Neural cell (in vitro differentiated cells): ENCODE measurements around the gene CTAGE1. TPM values are rescaled to one million over a fixed set of nuclear protein-coding genes. Genes with fewer than 3 reads are reported as not detected.

Experiments
- H2AFZ ChIP-seq: fragments of 200-600, 300-800 bp; sonication (generic), shearing (Covaris generic); 2 replicates; pipeline ENCODE4 v1.6.0; 2014; ENCODE audit warnings: low read depth, mild to moderate bottlenecking, antibody characterized with exemption, low read length, moderate library complexity
- H3F3A ChIP-seq: fragments of 200-600 bp; shearing (Covaris generic); 2 replicates; pipeline ENCODE4 v1.6.1; 2016; ENCODE audit warnings: mild to moderate bottlenecking, moderate library complexity, mixed read lengths, antibody characterized with exemption, low read length; ENCODE audit not compliant: insufficient read depth, poor library complexity, severe bottlenecking
- H3K27ac ChIP-seq: fragments of 200-600, 300-800 bp; sonication (generic), shearing (Covaris generic); 2 replicates; pipeline ENCODE4 v1.5.1; 2014; ENCODE audit warnings: mild to moderate bottlenecking, low read length, moderate library complexity
- H3K27me3 ChIP-seq: fragments of 300-800, 200-600 bp; sonication (generic), shearing (Covaris generic); 2 replicates; pipeline ENCODE4 v1.6.0; 2014; ENCODE audit warnings: mild to moderate bottlenecking, low read depth, low read length, moderate library complexity; ENCODE audit not compliant: insufficient read depth
- H3K36me3 ChIP-seq: fragments of 300-800, 200-600 bp; sonication (generic), shearing (Covaris generic); 2 replicates; pipeline ENCODE4 v1.5.1; 2014; ENCODE audit warnings: mild to moderate bottlenecking, antibody characterized with exemption, low read length, moderate library complexity; ENCODE audit not compliant: insufficient read depth
- H3K4me2 ChIP-seq: fragments of 300-800, 200-600 bp; sonication (generic), shearing (Covaris generic); 2 replicates; pipeline ENCODE4 v1.6.0; 2014; ENCODE audit warnings: mild to moderate bottlenecking, low read length
- H3K4me3 ChIP-seq: fragments of 300-800, 200-600 bp; sonication (generic), shearing (Covaris generic); 2 replicates; pipeline ENCODE4 v1.5.1; 2014; ENCODE audit warnings: mild to moderate bottlenecking, low read length, moderate library complexity
- H3K79me2 ChIP-seq: fragments of 200-600 bp; shearing (Covaris generic); replicated peaks from 2 replicates; pipeline ENCODE4 v1.6.0; 2014; ENCODE audit warnings: mild to moderate bottlenecking, low read length, moderate library complexity; ENCODE audit not compliant: insufficient read depth
- H3K9ac ChIP-seq: fragments of 300-800, 200-600 bp; sonication (generic), shearing (Covaris generic); 2 replicates; pipeline ENCODE4 v1.6.1; 2016; ENCODE audit warnings: mild to moderate bottlenecking, low read length, mixed read lengths
- H3K9me2 ChIP-seq: fragments of 200-600 bp; shearing (Covaris generic); 2 replicates; pipeline ENCODE4 v1.6.1; 2016; ENCODE audit warnings: mild to moderate bottlenecking, low read length, mixed read lengths; ENCODE audit not compliant: insufficient read depth
- H3K9me3 ChIP-seq: fragments of 200-600, 300-800 bp; sonication (generic), shearing (Covaris generic); 2 replicates; pipeline ENCODE4 v1.6.1; 2016; ENCODE audit warnings: mild to moderate bottlenecking, mixed run types, low read length, moderate library complexity, mixed read lengths
- H4K20me1 ChIP-seq: fragments of 200-600 bp; shearing (Covaris generic); 2 replicates; pipeline ENCODE4 v1.6.1; 2016; ENCODE audit warnings: mild to moderate bottlenecking, mixed run types; ENCODE audit not compliant: insufficient read depth
- EP300 ChIP-seq: fragments of 450-650 bp; conservative IDR thresholded peaks from 2 replicates; pipeline ENCODE4 v1.6.1; 2014; ENCODE audit warnings: antibody characterized with exemption, mild to moderate bottlenecking, moderate library complexity; ENCODE audit not compliant: poor library complexity, severe bottlenecking
- EZH2 ChIP-seq: fragments of 200-600, 300-800 bp; shearing (Covaris generic), sonication (generic); IDR thresholded peaks from 2 replicates; pipeline ENCODE4 v1.6.1; 2014; ENCODE audit warnings: antibody characterized with exemption, low read length, borderline replicate concordance, mild to moderate bottlenecking; ENCODE audit not compliant: insufficient read depth, poor library complexity, severe bottlenecking
- MXI1 ChIP-seq: fragments of 450-650 bp; conservative IDR thresholded peaks from 2 replicates; pipeline ENCODE4 v1.6.1; 2014; ENCODE audit warnings: antibody characterized with exemption, mild to moderate bottlenecking; ENCODE audit not compliant: poor library complexity, severe bottlenecking
- POLR2AphosphoS5 ChIP-seq: IDR thresholded peaks from 2 replicates; pipeline ENCODE4 v1.6.1; 2012
- RAD21 ChIP-seq: fragments of 450-650 bp; conservative IDR thresholded peaks from 2 replicates; pipeline ENCODE4 v1.6.1; 2014; ENCODE audit warnings: antibody characterized with exemption, mild to moderate bottlenecking, moderate library complexity
- SMC3 ChIP-seq: fragments of 450-650 bp; conservative IDR thresholded peaks from 2 replicates; pipeline ENCODE4 v1.6.1; 2014; ENCODE audit warnings: antibody characterized with exemption, mild to moderate bottlenecking, moderate library complexity; ENCODE audit not compliant: poor library complexity
- TAF1 ChIP-seq: IDR thresholded peaks from 2 replicates; pipeline ENCODE4 v1.6.1; 2012; ENCODE audit warnings: low read depth
- polyA plus RNA-seq: library from polyadenylated mRNA; depleted of rRNA; stranded (reverse); fragments of >200 nt; gene quantifications from 2 replicates; pipeline ENCODE4 v1.2.3, GENCODE V29; 2014
- TF ChIP-seq, protein P1 (sequence below): fragments of 450-650 bp; IDR thresholded peaks from 2 replicates; pipeline ENCODE4 v1.5.1; 2014; ENCODE audit warnings: antibody characterized with exemption, mild to moderate bottlenecking, moderate library complexity; ENCODE audit not compliant: poor library complexity, severe bottlenecking
- TF ChIP-seq, protein P2 (sequence below): IDR thresholded peaks from 2 replicates; pipeline ENCODE4 v1.6.1; 2012; ENCODE audit warnings: borderline replicate concordance

CTAGE1 gene
- polyA plus RNA-seq, 1 donor from 2014 or later, result not detected

DNA sequence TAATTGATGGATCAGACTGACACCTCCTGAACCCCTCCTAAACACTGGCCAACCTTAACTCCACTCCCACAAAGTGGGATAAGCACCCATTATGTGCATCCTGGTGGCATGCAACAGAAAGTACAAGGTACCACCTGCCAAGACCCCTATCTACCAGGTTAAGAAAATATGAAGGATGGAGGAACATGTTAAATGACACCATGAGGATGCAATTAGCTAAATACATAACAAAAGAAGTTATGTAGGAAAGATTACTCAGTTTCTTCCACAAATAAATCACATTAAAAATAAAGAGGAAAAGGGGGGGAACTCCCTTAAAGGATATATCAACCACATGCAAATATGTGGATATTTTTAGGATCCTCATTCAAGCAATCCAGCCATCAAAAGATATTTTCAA lies 12.6 kb downstream of the CTAGE1 start:
- Histone ChIP-seq H3K36me3 (no peaks in the 10 kb centered on the region), H3K4me3 (no peak overlapping the region), H3F3A (no peaks in the 10 kb centered on the region), H3K9ac (no peak overlapping the region), H3K27me3 (no peaks in the 10 kb centered on the region), H2AFZ (no peak overlapping the region), H4K20me1 (no peaks in the 10 kb centered on the region), H3K27ac (no peak overlapping the region), H3K9me2 (no peaks in the 10 kb centered on the region), H3K9me3 (no peaks in the 10 kb centered on the region), H3K79me2 (no peaks in the 10 kb centered on the region), H3K4me2 (no peak overlapping the region)
- TF ChIP-seq TAF1 (no peak), MXI1 (no peak), POLR2AphosphoS5 (no peak), EZH2 (no peak), RAD21 (no peak), SMC3 (no peak), EP300 (no peak)
- TF ChIP-seq, protein P1, sequence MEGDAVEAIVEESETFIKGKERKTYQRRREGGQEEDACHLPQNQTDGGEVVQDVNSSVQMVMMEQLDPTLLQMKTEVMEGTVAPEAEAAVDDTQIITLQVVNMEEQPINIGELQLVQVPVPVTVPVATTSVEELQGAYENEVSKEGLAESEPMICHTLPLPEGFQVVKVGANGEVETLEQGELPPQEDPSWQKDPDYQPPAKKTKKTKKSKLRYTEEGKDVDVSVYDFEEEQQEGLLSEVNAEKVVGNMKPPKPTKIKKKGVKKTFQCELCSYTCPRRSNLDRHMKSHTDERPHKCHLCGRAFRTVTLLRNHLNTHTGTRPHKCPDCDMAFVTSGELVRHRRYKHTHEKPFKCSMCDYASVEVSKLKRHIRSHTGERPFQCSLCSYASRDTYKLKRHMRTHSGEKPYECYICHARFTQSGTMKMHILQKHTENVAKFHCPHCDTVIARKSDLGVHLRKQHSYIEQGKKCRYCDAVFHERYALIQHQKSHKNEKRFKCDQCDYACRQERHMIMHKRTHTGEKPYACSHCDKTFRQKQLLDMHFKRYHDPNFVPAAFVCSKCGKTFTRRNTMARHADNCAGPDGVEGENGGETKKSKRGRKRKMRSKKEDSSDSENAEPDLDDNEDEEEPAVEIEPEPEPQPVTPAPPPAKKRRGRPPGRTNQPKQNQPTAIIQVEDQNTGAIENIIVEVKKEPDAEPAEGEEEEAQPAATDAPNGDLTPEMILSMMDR, result no peak
- TF ChIP-seq, protein P2, sequence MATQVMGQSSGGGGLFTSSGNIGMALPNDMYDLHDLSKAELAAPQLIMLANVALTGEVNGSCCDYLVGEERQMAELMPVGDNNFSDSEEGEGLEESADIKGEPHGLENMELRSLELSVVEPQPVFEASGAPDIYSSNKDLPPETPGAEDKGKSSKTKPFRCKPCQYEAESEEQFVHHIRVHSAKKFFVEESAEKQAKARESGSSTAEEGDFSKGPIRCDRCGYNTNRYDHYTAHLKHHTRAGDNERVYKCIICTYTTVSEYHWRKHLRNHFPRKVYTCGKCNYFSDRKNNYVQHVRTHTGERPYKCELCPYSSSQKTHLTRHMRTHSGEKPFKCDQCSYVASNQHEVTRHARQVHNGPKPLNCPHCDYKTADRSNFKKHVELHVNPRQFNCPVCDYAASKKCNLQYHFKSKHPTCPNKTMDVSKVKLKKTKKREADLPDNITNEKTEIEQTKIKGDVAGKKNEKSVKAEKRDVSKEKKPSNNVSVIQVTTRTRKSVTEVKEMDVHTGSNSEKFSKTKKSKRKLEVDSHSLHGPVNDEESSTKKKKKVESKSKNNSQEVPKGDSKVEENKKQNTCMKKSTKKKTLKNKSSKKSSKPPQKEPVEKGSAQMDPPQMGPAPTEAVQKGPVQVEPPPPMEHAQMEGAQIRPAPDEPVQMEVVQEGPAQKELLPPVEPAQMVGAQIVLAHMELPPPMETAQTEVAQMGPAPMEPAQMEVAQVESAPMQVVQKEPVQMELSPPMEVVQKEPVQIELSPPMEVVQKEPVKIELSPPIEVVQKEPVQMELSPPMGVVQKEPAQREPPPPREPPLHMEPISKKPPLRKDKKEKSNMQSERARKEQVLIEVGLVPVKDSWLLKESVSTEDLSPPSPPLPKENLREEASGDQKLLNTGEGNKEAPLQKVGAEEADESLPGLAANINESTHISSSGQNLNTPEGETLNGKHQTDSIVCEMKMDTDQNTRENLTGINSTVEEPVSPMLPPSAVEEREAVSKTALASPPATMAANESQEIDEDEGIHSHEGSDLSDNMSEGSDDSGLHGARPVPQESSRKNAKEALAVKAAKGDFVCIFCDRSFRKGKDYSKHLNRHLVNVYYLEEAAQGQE, result no peak

DNA sequence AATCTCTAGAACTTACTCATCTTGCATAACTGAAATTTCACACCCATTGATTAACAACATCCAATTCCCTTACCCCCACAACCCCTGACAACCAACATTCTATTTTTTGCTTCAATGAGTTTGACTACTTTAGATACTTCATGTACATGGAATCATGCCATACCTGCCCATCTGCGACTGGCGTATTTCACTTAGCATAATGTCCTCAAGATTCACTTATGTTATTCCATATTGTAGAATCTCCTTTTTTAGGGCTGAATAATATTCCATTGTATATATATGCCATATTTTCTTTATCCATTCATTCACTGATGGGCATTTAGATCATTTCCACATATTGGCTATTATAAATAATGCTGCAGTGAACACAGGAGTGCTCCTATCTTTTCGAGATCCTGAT lies 13.8 kb downstream of the CTAGE1 start:
- H3K9me2 ChIP-seq, result no peaks in the 10 kb centered on the region
- no peaks in the 10 kb centered on the region for H3F3A ChIP-seq
- H2AFZ ChIP-seq, result no peak overlapping the region
- H3K9me3 ChIP-seq, result no peaks in the 10 kb centered on the region
- H4K20me1 ChIP-seq, result no peaks in the 10 kb centered on the region
- no peak overlapping the region for H3K4me2 ChIP-seq
- H3K4me3 ChIP-seq, result no peak overlapping the region
- no peaks in the 10 kb centered on the region for H3K36me3 ChIP-seq
- no peaks in the 10 kb centered on the region for H3K27me3 ChIP-seq
- no peak overlapping the region for H3K27ac ChIP-seq
- H3K79me2 ChIP-seq, result no peaks in the 10 kb centered on the region
- no peak overlapping the region for H3K9ac ChIP-seq
- TF ChIP-seq MXI1, result no peak
- no peak for TF ChIP-seq EZH2
- TF ChIP-seq, protein P1, result no peak
- TF ChIP-seq, protein P2, result no peak
- no peak for TF ChIP-seq POLR2AphosphoS5
- no peak for TF ChIP-seq RAD21
- no peak for TF ChIP-seq EP300
- TF ChIP-seq TAF1, result no peak
- TF ChIP-seq SMC3, result no peak
